GM23338 (cell line): ENCODE measurements around the gene PDCD1. TPM values are rescaled to one million over a fixed set of nuclear protein-coding genes. Genes with fewer than 3 reads are reported as not detected.

Source experiments
- ATAC-seq: fragments of 200-7000 bp; cut with Tn5 transposase; 3 replicates; pipeline ENCODE4 v1.9.1; 2020
- DNase-seq: peaks from one replicate; pipeline ENCODE4 v3.0.0-alpha.2; 2015; ENCODE audit warnings: low spot score
- H2AFZ ChIP-seq: fragments of 200-600 bp; sonication (generic); 2 replicates; pipeline ENCODE4 v1.8.0; 2016; ENCODE audit warnings: antibody characterized with exemption, mild to moderate bottlenecking, moderate library complexity
- H3F3A ChIP-seq: fragments of 200-600 bp; sonication (generic); replicated peaks from 2 replicates; pipeline ENCODE4 v1.8.0; 2017; ENCODE audit warnings: antibody characterized with exemption, mixed run types, low read depth
- H3K27ac ChIP-seq: fragments of 200-600 bp; sonication (generic); 2 replicates; pipeline ENCODE4 v1.6.1; 2016; ENCODE audit warnings: low read depth
- H3K27me3 ChIP-seq: fragments of 200-600 bp; sonication (generic); 2 replicates; pipeline ENCODE4 v1.8.0; 2016; ENCODE audit warnings: mild to moderate bottlenecking, mixed run types, moderate library complexity; ENCODE audit not compliant: insufficient read depth
- H3K36me3 ChIP-seq: fragments of 200-600 bp; sonication (generic); 2 replicates; pipeline ENCODE4 v1.8.0; 2016; ENCODE audit warnings: mild to moderate bottlenecking; ENCODE audit not compliant: insufficient read depth
- H3K4me1 ChIP-seq: fragments of 200-600 bp; sonication (generic); 2 replicates; pipeline ENCODE4 v1.8.0; 2016; ENCODE audit warnings: mild to moderate bottlenecking, moderate library complexity; ENCODE audit not compliant: insufficient read depth
- H3K4me2 ChIP-seq: fragments of 200-600 bp; sonication (generic); 2 replicates; pipeline ENCODE4 v1.7.1; 2017; ENCODE audit warnings: mixed run types
- H3K4me3 ChIP-seq: fragments of 200-600 bp; sonication (generic); 2 replicates; pipeline ENCODE4 v1.6.1; 2016; ENCODE audit warnings: mixed run types
- H3K79me2 ChIP-seq: fragments of 200-600 bp; sonication (generic); replicated peaks from 2 replicates; pipeline ENCODE4 v1.8.0; 2017; ENCODE audit warnings: mild to moderate bottlenecking; ENCODE audit not compliant: insufficient read depth
- H3K9me2 ChIP-seq: fragments of 200-600 bp; sonication (generic); 2 replicates; pipeline ENCODE4 v1.8.0; 2017; ENCODE audit not compliant: insufficient read depth
- H4K20me1 ChIP-seq: fragments of 200-600 bp; sonication (generic); replicated peaks from 2 replicates; pipeline ENCODE4 v1.8.0; 2017; ENCODE audit warnings: mild to moderate bottlenecking; ENCODE audit not compliant: insufficient read depth
- H3K27ac Mint-ChIP-seq: 2 replicates; pipeline ENCODE4 v1.8.0; 2020; ENCODE audit warnings: inconsistent platforms, mild to moderate bottlenecking, moderate library complexity, mixed read lengths
- H3K27me3 Mint-ChIP-seq: 3 replicates; pipeline ENCODE4 v1.8.0; 2022; ENCODE audit warnings: low read depth, mild to moderate bottlenecking, moderate library complexity, mixed read lengths, inconsistent platforms; ENCODE audit not compliant: insufficient read depth, poor library complexity
- H3K36me3 Mint-ChIP-seq: 3 replicates; pipeline ENCODE4 v1.8.0; 2021; ENCODE audit warnings: low read depth, mild to moderate bottlenecking, inconsistent platforms, moderate library complexity, mixed read lengths
- H3K4me1 Mint-ChIP-seq: 3 replicates; pipeline ENCODE4 v1.8.0; 2020; ENCODE audit warnings: mild to moderate bottlenecking, inconsistent platforms, mixed read lengths
- H3K4me3 Mint-ChIP-seq: 3 replicates; pipeline ENCODE4 v1.8.0; 2021; ENCODE audit warnings: moderate library complexity, mild to moderate bottlenecking, inconsistent platforms, mixed read lengths
- H3K9me3 Mint-ChIP-seq: 3 replicates; pipeline ENCODE4 v1.8.0; 2020; ENCODE audit warnings: moderate library complexity, mild to moderate bottlenecking, inconsistent platforms, mixed read lengths
- CREB1 ChIP-seq: fragments of 250-450 bp; sonication (Bioruptor Pico); IDR thresholded peaks from 2 replicates; pipeline ENCODE4 v1.5.0; 2020; ENCODE audit warnings: low read depth, mild to moderate bottlenecking, moderate library complexity
- EZH2 ChIP-seq: fragments of 200-600 bp; sonication (generic); IDR thresholded peaks from one replicate; pipeline ENCODE4 v1.8.0; 2017; ENCODE audit warnings: antibody characterized with exemption, mild to moderate bottlenecking, low read depth; ENCODE audit not compliant: unreplicated experiment
- EZH2phosphoT487 ChIP-seq: fragments of 200-600 bp; sonication (generic); IDR thresholded peaks from one replicate; pipeline ENCODE4 v1.8.1; 2018; ENCODE audit warnings: antibody characterized with exemption; ENCODE audit not compliant: unreplicated experiment
- JUNB ChIP-seq: IDR thresholded peaks from one replicate; pipeline ENCODE4 v1.6.1; 2016; ENCODE audit warnings: antibody characterized with exemption; ENCODE audit not compliant: unreplicated experiment
- NANOG ChIP-seq: IDR thresholded peaks from 2 replicates; pipeline ENCODE4 v1.6.1; 2016; ENCODE audit warnings: antibody characterized with exemption, borderline replicate concordance
- POLR2AphosphoS5 ChIP-seq: IDR thresholded peaks from 2 replicates; pipeline ENCODE4 v1.6.1; 2016; ENCODE audit warnings: antibody characterized with exemption, low read depth
- STAT1 ChIP-seq: IDR thresholded peaks from one replicate; pipeline ENCODE4 v1.6.1; 2016; ENCODE audit warnings: antibody characterized with exemption; ENCODE audit not compliant: unreplicated experiment
- ZNF114 ChIP-seq: fragments of 250-450 bp; sonication (Bioruptor Pico); IDR thresholded peaks from 2 replicates; pipeline ENCODE4 v1.5.0; 2020; ENCODE audit warnings: mild to moderate bottlenecking, moderate library complexity
- ZNF331 ChIP-seq: fragments of 250-450 bp; sonication (Bioruptor Pico); IDR thresholded peaks from 2 replicates; pipeline ENCODE4 v1.5.0; 2020; ENCODE audit warnings: low read depth, mild to moderate bottlenecking, moderate library complexity
- polyA plus RNA-seq: library from polyadenylated mRNA; unstranded; fragments of >200 nt; fragmentation: Nextera tagmentation; extraction: Ambion mirVana; gene quantifications from 2 replicates; pipeline ENCODE4 v1.2.1, GENCODE V29; 2016
- total RNA-seq: library from RNA; depleted of rRNA; stranded (reverse); fragments of >200 nt; shearing (Covaris generic); gene quantifications from 2 replicates; pipeline ENCODE4 v1.2.3, GENCODE V29; 2014
- TF ChIP-seq, protein P1 (sequence below): IDR thresholded peaks from 2 replicates; pipeline ENCODE4 v1.6.1; 2016; ENCODE audit warnings: antibody characterized with exemption
- TF ChIP-seq, protein P2 (sequence below): fragments of 250-450 bp; sonication (Bioruptor Pico); IDR thresholded peaks from 2 replicates; pipeline ENCODE4 v1.5.0; 2020; ENCODE audit warnings: mild to moderate bottlenecking, moderate library complexity
- TF ChIP-seq, protein P3 (sequence below), 2 experiments: fragments of 200-600 bp in 1 of 2; sonication (generic) in 1 of 2; conservative IDR thresholded peaks; 2 replicates each; pipeline versions ENCODE4 v1.5.1 to v1.6.1; 2016 to 2017; ENCODE audit warnings: antibody characterized with exemption in 2 of 2, low read depth in 2 of 2, mild to moderate bottlenecking in 2 of 2, moderate library complexity in 1 of 2
- TF ChIP-seq, protein P4 (sequence below): IDR thresholded peaks from one replicate; pipeline ENCODE4 v1.6.1; 2018; ENCODE audit warnings: antibody characterized with exemption; ENCODE audit not compliant: unreplicated experiment

PDCD1 gene
- total and polyA plus RNA-seq, 2 experiments from 2014 or later: 0.34 to 0.38 TPM

DNA sequence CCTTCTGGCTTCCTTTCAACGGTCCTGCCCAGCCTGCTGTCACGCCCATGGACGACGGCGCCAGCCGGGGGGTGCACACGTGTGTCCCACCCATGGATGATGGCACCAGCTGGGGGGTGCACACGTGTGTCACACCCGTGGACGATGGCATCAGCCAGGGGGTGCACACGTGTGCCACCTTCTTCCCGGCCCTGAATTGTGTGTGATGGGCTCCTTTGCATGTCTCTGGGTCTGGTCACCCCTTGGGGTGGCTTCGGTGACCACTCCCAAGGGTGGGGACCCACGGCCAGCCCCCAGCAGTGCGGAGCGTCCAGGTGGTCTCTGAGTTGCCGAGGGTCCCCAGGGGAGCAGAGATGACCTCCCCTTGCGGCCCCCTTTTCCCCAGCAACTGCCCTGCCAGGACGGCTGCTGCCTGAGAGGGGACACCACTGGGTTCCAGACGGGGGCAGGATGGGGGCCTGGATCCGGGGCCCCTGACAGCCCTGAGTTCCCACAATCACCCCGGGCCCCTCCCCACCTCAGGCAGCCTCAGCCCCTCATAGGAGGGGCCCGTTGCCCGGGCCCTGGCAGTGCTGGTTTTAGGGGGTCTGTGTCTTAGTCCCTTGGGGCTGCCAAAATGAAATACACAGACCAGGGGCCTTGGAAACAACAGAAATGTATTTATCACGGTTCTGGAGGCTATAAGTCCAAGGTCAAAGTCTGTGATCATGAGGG lies 40.3 kb downstream of the PDCD1 start:
- no peak for ATAC-seq
- Histone ChIP-seq H4K20me1 (no peaks in the 10 kb centered on the region), H3K9me2 (no peaks in the 10 kb centered on the region), H3K27ac (no peak overlapping the region), H3K4me1 (no peaks in the 10 kb centered on the region; the same call in 1 of the 2 replicates), H3K79me2 (no peaks in the 10 kb centered on the region), H3F3A (peaks cover 15% of the 10 kb centered on the region), H3K4me3 (no peak overlapping the region), H3K36me3 (no peaks in the 10 kb centered on the region), H3K4me2 (no peak overlapping the region), H2AFZ (no peak overlapping the region), H3K27me3 (no peaks in the 10 kb centered on the region)
- Mint-ChIP-seq H3K36me3 (peaks cover 8% of the 10 kb centered on the region; the same call in 2 of the 3 replicates), H3K27me3 (peaks cover 23% of the 10 kb centered on the region), H3K4me3 (no peak overlapping the region), H3K9me3 (peaks cover 9% of the 10 kb centered on the region), H3K27ac (no peak overlapping the region), H3K4me1 (peaks cover 12% of the 10 kb centered on the region)
- TF ChIP-seq EZH2 (no peak), CREB1 (CRISPR knock-in tag) (no peak), EZH2phosphoT487 (no peak), STAT1 (no peak), NANOG (no peak), POLR2AphosphoS5 (no peak), JUNB (no peak), ZNF114 (CRISPR knock-in tag) (no peak), ZNF331 (no peak)
- TF ChIP-seq, protein P1, sequence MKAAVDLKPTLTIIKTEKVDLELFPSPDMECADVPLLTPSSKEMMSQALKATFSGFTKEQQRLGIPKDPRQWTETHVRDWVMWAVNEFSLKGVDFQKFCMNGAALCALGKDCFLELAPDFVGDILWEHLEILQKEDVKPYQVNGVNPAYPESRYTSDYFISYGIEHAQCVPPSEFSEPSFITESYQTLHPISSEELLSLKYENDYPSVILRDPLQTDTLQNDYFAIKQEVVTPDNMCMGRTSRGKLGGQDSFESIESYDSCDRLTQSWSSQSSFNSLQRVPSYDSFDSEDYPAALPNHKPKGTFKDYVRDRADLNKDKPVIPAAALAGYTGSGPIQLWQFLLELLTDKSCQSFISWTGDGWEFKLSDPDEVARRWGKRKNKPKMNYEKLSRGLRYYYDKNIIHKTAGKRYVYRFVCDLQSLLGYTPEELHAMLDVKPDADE: no peak
- TF ChIP-seq, protein P2, sequence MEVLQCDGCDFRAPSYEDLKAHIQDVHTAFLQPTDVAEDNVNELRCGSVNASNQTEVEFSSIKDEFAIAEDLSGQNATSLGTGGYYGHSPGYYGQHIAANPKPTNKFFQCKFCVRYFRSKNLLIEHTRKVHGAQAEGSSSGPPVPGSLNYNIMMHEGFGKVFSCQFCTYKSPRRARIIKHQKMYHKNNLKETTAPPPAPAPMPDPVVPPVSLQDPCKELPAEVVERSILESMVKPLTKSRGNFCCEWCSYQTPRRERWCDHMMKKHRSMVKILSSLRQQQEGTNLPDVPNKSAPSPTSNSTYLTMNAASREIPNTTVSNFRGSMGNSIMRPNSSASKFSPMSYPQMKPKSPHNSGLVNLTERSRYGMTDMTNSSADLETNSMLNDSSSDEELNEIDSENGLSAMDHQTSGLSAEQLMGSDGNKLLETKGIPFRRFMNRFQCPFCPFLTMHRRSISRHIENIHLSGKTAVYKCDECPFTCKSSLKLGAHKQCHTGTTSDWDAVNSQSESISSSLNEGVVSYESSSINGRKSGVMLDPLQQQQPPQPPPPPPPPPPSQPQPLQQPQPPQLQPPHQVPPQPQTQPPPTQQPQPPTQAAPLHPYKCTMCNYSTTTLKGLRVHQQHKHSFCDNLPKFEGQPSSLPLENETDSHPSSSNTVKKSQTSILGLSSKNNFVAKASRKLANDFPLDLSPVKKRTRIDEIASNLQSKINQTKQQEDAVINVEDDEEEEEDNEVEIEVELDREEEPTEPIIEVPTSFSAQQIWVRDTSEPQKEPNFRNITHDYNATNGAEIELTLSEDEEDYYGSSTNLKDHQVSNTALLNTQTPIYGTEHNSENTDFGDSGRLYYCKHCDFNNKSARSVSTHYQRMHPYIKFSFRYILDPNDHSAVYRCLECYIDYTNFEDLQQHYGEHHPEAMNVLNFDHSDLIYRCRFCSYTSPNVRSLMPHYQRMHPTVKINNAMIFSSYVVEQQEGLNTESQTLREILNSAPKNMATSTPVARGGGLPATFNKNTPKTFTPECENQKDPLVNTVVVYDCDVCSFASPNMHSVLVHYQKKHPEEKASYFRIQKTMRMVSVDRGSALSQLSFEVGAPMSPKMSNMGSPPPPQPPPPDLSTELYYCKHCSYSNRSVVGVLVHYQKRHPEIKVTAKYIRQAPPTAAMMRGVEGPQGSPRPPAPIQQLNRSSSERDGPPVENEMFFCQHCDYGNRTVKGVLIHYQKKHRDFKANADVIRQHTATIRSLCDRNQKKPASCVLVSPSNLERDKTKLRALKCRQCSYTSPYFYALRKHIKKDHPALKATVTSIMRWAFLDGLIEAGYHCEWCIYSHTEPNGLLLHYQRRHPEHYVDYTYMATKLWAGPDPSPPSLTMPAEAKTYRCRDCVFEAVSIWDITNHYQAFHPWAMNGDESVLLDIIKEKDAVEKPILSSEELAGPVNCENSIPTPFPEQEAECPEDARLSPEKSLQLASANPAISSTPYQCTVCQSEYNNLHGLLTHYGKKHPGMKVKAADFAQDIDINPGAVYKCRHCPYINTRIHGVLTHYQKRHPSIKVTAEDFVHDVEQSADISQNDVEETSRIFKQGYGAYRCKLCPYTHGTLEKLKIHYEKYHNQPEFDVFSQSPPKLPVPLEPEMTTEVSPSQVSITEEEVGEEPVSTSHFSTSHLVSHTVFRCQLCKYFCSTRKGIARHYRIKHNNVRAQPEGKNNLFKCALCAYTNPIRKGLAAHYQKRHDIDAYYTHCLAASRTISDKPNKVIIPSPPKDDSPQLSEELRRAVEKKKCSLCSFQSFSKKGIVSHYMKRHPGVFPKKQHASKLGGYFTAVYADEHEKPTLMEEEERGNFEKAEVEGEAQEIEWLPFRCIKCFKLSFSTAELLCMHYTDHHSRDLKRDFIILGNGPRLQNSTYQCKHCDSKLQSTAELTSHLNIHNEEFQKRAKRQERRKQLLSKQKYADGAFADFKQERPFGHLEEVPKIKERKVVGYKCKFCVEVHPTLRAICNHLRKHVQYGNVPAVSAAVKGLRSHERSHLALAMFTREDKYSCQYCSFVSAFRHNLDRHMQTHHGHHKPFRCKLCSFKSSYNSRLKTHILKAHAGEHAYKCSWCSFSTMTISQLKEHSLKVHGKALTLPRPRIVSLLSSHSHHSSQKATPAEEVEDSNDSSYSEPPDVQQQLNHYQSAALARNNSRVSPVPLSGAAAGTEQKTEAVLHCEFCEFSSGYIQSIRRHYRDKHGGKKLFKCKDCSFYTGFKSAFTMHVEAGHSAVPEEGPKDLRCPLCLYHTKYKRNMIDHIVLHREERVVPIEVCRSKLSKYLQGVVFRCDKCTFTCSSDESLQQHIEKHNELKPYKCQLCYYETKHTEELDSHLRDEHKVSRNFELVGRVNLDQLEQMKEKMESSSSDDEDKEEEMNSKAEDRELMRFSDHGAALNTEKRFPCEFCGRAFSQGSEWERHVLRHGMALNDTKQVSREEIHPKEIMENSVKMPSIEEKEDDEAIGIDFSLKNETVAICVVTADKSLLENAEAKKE (CRISPR knock-in tag): no peak
- TF ChIP-seq, protein P3, sequence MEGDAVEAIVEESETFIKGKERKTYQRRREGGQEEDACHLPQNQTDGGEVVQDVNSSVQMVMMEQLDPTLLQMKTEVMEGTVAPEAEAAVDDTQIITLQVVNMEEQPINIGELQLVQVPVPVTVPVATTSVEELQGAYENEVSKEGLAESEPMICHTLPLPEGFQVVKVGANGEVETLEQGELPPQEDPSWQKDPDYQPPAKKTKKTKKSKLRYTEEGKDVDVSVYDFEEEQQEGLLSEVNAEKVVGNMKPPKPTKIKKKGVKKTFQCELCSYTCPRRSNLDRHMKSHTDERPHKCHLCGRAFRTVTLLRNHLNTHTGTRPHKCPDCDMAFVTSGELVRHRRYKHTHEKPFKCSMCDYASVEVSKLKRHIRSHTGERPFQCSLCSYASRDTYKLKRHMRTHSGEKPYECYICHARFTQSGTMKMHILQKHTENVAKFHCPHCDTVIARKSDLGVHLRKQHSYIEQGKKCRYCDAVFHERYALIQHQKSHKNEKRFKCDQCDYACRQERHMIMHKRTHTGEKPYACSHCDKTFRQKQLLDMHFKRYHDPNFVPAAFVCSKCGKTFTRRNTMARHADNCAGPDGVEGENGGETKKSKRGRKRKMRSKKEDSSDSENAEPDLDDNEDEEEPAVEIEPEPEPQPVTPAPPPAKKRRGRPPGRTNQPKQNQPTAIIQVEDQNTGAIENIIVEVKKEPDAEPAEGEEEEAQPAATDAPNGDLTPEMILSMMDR (conservative IDR thresholded peaks at IDR 0.05; ENCODE audit: low read depth in 2 of 2): no peak
- TF ChIP-seq, protein P4, sequence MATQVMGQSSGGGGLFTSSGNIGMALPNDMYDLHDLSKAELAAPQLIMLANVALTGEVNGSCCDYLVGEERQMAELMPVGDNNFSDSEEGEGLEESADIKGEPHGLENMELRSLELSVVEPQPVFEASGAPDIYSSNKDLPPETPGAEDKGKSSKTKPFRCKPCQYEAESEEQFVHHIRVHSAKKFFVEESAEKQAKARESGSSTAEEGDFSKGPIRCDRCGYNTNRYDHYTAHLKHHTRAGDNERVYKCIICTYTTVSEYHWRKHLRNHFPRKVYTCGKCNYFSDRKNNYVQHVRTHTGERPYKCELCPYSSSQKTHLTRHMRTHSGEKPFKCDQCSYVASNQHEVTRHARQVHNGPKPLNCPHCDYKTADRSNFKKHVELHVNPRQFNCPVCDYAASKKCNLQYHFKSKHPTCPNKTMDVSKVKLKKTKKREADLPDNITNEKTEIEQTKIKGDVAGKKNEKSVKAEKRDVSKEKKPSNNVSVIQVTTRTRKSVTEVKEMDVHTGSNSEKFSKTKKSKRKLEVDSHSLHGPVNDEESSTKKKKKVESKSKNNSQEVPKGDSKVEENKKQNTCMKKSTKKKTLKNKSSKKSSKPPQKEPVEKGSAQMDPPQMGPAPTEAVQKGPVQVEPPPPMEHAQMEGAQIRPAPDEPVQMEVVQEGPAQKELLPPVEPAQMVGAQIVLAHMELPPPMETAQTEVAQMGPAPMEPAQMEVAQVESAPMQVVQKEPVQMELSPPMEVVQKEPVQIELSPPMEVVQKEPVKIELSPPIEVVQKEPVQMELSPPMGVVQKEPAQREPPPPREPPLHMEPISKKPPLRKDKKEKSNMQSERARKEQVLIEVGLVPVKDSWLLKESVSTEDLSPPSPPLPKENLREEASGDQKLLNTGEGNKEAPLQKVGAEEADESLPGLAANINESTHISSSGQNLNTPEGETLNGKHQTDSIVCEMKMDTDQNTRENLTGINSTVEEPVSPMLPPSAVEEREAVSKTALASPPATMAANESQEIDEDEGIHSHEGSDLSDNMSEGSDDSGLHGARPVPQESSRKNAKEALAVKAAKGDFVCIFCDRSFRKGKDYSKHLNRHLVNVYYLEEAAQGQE: no peak
- no peak for DNase-seq
